Measurements from ENCODE around the gene HNRNPL.
"Not testable (repeated sequence)": the region's sequence is repeated elsewhere in the genome, so short reads cannot be mapped to it uniquely, and the experiment has no call there.

Gene HNRNPL

GRCh38 chr19:38821230-38821825, 28.5 kb downstream of the HNRNPL start:
- DNase-seq, result not testable (repeated sequence)

GRCh38 chr19:38819231-38819920, 30.4 kb downstream of the HNRNPL start:
- DNase-seq, result no peak

GRCh38 chr19:38817081-38817480, 32.7 kb downstream of the HNRNPL start:
- no peak for DNase-seq

GRCh38 chr19:38816131-38816750, 33.5 kb downstream of the HNRNPL start:
- no peak for DNase-seq

GRCh38 chr19:38815059-38816001, 34.5 kb downstream of the HNRNPL start:
- no peak for DNase-seq

- DNase-seq, result not testable (repeated sequence)
Observed at GRCh38 chr19:38813932-38814331, 35.9 kb downstream of the HNRNPL start.

GRCh38 chr19:38813323-38813722, 36.5 kb downstream of the HNRNPL start:
- DNase-seq, result no peak

- no peak for DNase-seq
Observed at GRCh38 chr19:38812841-38813320, 36.9 kb downstream of the HNRNPL start, which contains the start of gene LGALS4. TSS of gene LGALS4 (minus strand) at chr19:38812945. CDS start at chr19:38812886, 59 bp downstream.

- no peak for DNase-seq
Observed at GRCh38 chr19:38812009-38812840, 37.6 kb downstream of the HNRNPL start.

GRCh38 chr19:38809592-38810252, 40.1 kb downstream of the HNRNPL start:
- DNase-seq, result no peak

- no peak for DNase-seq
Observed at GRCh38 chr19:38808741-38809140, 41.0 kb downstream of the HNRNPL start.

- DNase-seq, result not testable (repeated sequence)
Observed at GRCh38 chr19:38807374-38808098, 42.2 kb downstream of the HNRNPL start.

- no peak for DNase-seq
Observed at GRCh38 chr19:38806371-38806770, 43.4 kb downstream of the HNRNPL start.

- DNase-seq, result no peak
Observed at GRCh38 chr19:38805180-38805579, 44.6 kb downstream of the HNRNPL start.

GRCh38 chr19:38803543-38803942, 46.2 kb downstream of the HNRNPL start:
- DNase-seq, result no peak

GRCh38 chr19:38801359-38802095, 48.3 kb downstream of the HNRNPL start:
- no peak for DNase-seq

GRCh38 chr19:38800577-38801347, 49.0 kb downstream of the HNRNPL start:
- DNase-seq, result no peak

- no peak for DNase-seq
Observed at GRCh38 chr19:38799104-38799503, 50.7 kb downstream of the HNRNPL start.

GRCh38 chr19:38797781-38798180, 52.0 kb downstream of the HNRNPL start:
- DNase-seq, result not testable (repeated sequence)

All from activated gamma-delta T cell treated with Interleukin-2 at 50 U/mL for 16 hours (primary cell).